GM13976 (cell line): ENCODE results near the gene EID2B.

Source experiments
- DNase-seq: peaks from one replicate; pipeline ENCODE4 v3.0.0; 2012; ENCODE audit warnings: low spot score
- in situ Hi-C: fragments of 300-500 bp; cut with MboI; formaldehyde crosslinking; loops from one replicate; pipeline ENCODE4 v1.12.0; 2022; ENCODE audit warnings: low sequenced_read_pairs, mixed read lengths, inconsistent platforms; ENCODE audit not compliant: unreplicated experiment
- TF ChIP-seq, protein P1 (sequence below): IDR thresholded peaks from 2 replicates; pipeline ENCODE4 v1.5.1; 2012; ENCODE audit warnings: borderline replicate concordance, mild to moderate bottlenecking; ENCODE audit not compliant: insufficient read depth; ENCODE audit errors: extremely low read depth, missing control alignments, control extremely low read depth

Gene EID2B

DNA sequence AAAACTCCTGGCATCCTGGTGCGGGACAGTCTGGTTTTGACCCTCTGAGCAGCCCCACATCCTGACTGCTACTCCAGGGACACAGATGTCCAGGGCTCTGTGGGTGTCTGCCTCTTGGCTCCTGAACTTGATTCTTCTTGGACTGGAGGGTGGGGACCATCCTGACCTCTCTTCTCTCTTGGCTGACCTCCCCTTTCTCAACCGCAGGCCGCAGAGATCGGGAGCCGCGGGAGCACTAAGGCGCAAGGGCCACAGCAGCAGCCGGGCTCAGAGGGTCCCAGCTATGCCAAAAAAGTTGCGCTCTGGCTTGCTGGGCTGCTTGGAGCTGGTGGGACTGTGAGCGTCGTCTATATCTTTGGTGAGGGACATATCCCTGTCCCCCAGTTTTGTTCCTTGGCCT lies 51.0 kb downstream of the EID2B start:
- in situ Hi-C loops = no loop called here
- TF ChIP-seq, protein P1, sequence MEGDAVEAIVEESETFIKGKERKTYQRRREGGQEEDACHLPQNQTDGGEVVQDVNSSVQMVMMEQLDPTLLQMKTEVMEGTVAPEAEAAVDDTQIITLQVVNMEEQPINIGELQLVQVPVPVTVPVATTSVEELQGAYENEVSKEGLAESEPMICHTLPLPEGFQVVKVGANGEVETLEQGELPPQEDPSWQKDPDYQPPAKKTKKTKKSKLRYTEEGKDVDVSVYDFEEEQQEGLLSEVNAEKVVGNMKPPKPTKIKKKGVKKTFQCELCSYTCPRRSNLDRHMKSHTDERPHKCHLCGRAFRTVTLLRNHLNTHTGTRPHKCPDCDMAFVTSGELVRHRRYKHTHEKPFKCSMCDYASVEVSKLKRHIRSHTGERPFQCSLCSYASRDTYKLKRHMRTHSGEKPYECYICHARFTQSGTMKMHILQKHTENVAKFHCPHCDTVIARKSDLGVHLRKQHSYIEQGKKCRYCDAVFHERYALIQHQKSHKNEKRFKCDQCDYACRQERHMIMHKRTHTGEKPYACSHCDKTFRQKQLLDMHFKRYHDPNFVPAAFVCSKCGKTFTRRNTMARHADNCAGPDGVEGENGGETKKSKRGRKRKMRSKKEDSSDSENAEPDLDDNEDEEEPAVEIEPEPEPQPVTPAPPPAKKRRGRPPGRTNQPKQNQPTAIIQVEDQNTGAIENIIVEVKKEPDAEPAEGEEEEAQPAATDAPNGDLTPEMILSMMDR = no peak
- no peak for DNase-seq

DNA sequence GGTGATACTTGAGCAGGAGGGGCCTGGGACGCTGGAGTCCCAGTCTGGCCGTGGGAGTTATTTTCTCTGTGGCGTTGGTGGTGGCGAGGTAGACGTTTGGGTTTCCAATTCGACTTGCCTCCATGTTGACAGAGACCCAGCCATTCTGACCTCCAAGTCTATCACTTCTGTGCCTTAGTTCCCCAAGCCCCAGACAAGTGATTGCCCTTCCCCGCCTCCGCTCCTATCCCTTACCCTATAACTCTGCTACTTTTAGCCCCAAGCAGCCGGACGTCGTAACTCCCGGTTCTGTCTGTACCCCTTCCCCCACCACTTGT lies 51.5 kb downstream of the EID2B start:
- TF ChIP-seq, protein P1 = no peak
- no peak for DNase-seq
- in situ Hi-C loops = no loop called here
